Neural crest cell (in vitro differentiated cells): Measurements from ENCODE around the gene LINC00237. TPM values are rescaled to one million over a fixed set of nuclear protein-coding genes. Genes with fewer than 3 reads are reported as not detected.

Experiments
- DNase-seq: peaks from one replicate; pipeline ENCODE4 v3.0.0; 2021; ENCODE audit warnings: low read depth, mixed read lengths, low spot score
- H3K27ac Mint-ChIP-seq: one replicate; pipeline ENCODE4 v1.8.0; 2021; ENCODE audit warnings: mild to moderate bottlenecking, mixed read lengths; ENCODE audit not compliant: unreplicated experiment
- H3K27me3 Mint-ChIP-seq: 2 replicates; pipeline ENCODE4 v1.8.0; 2021; ENCODE audit warnings: low read depth, mild to moderate bottlenecking, mixed read lengths
- H3K36me3 Mint-ChIP-seq: 2 replicates; pipeline ENCODE4 v1.8.0; 2021; ENCODE audit warnings: low read depth, mild to moderate bottlenecking, mixed read lengths
- H3K4me1 Mint-ChIP-seq: 2 replicates; pipeline ENCODE4 v1.8.0; 2021; ENCODE audit warnings: mixed read lengths
- H3K4me3 Mint-ChIP-seq: one replicate; pipeline ENCODE4 v1.8.0; 2021; ENCODE audit warnings: mild to moderate bottlenecking, mixed read lengths
- H3K9me3 Mint-ChIP-seq: 2 replicates; pipeline ENCODE4 v1.8.0; 2021; ENCODE audit warnings: mixed read lengths
- CTCF ChIP-seq: fragments of 200-600 bp; sonication (generic); conservative IDR thresholded peaks from 2 replicates; pipeline ENCODE4 v1.5.0; 2021; ENCODE audit warnings: antibody characterized with exemption, mild to moderate bottlenecking
- total RNA-seq: library from RNA; stranded (reverse); gene quantifications from 2 replicates; pipeline ENCODE4 v1.2.1, GENCODE V29; 2021

Gene LINC00237
- total RNA-seq, 1 donor from 2014 or later = not detected

- DNase-seq = peak; percentile 33
Observed at GRCh38 chr20:21048841-21049273, 57.3 kb downstream of the LINC00237 start.

GRCh38 chr20:21047981-21048380 lies 58.2 kb downstream of the LINC00237 start:
- H3K4me1 Mint-ChIP-seq = peaks cover 8% of the 10 kb centered on the region
- no peak overlapping the region for H3K4me3 Mint-ChIP-seq

More at GRCh38 chr20:21048841-21049273, 57.3 kb downstream of the LINC00237 start:
- Mint-ChIP-seq H3K27me3 (peaks cover 5% of the 10 kb centered on the region), H3K9me3 (no peaks in the 10 kb centered on the region), H3K27ac (no peak overlapping the region), H3K36me3 (no peaks in the 10 kb centered on the region), H3K4me1 (peaks cover 17% of the 10 kb centered on the region), H3K4me3 (no peak overlapping the region)
- peak; percentile 63 for TF ChIP-seq CTCF

GRCh38 chr20:21046413-21047070 lies 59.6 kb downstream of the LINC00237 start:
- Mint-ChIP-seq H3K4me1 (no peaks in the 10 kb centered on the region), H3K27me3 (peaks cover 5% of the 10 kb centered on the region), H3K4me3 (no peak overlapping the region), H3K27ac (no peak overlapping the region), H3K9me3 (no peaks in the 10 kb centered on the region), H3K36me3 (no peaks in the 10 kb centered on the region)
- DNase-seq = no peak
- no peak for TF ChIP-seq CTCF

More at GRCh38 chr20:21047981-21048380, 58.2 kb downstream of the LINC00237 start:
- Mint-ChIP-seq H3K27ac (no peak overlapping the region), H3K9me3 (no peaks in the 10 kb centered on the region), H3K27me3 (peaks cover 5% of the 10 kb centered on the region), H3K36me3 (no peaks in the 10 kb centered on the region)
- TF ChIP-seq CTCF = no peak
- DNase-seq = no peak

Other genes with a start within 250 kb of the LINC00237 start
- 11.0 and 15.0 TPM in 2 replicates for gene KIZ, start 19.7 kb upstream of the LINC00237 start, total RNA-seq
- gene XRN2, start 197.0 kb upstream of the LINC00237 start, total RNA-seq = 101 and 102 TPM in 2 replicates